Endodermal cell (in vitro differentiated cells): ENCODE data around the gene ZYX. TPM values are rescaled to one million over a fixed set of nuclear protein-coding genes. Genes with fewer than 3 reads are reported as not detected.
"Not testable (repeated sequence)": the region's sequence is repeated elsewhere in the genome, so short reads cannot be mapped to it uniquely, and the experiment has no call there.

Experiments used
- DNase-seq: peaks from one replicate; pipeline ENCODE4 v3.0.0-alpha.2; 2017
- H3K27ac ChIP-seq: 2 replicates; pipeline ENCODE4 v1.5.1; 2013; ENCODE audit warnings: mild to moderate bottlenecking, low read depth, low read length, moderate library complexity
- H3K27me3 ChIP-seq: 2 replicates; pipeline ENCODE4 v1.6.1; 2013; ENCODE audit warnings: mild to moderate bottlenecking, low read length, moderate library complexity; ENCODE audit not compliant: insufficient read depth, control insufficient read depth, poor library complexity, severe bottlenecking
- H3K36me3 ChIP-seq: 2 replicates; pipeline ENCODE4 v1.7.0; 2013; ENCODE audit warnings: mild to moderate bottlenecking, low read length, moderate library complexity; ENCODE audit not compliant: control insufficient read depth, insufficient read depth
- H3K4me1 ChIP-seq: one replicate; pipeline ENCODE4 v1.7.0; 2013; ENCODE audit warnings: low read length; ENCODE audit not compliant: control insufficient read depth, insufficient read depth
- H3K4me3 ChIP-seq: 2 replicates; pipeline ENCODE4 v1.5.1; 2013; ENCODE audit warnings: mild to moderate bottlenecking, low read length, moderate library complexity
- H3K9ac ChIP-seq: 2 replicates; pipeline ENCODE4 v1.6.1; 2013; ENCODE audit warnings: mild to moderate bottlenecking, low read length, moderate library complexity; ENCODE audit not compliant: poor library complexity, severe bottlenecking; ENCODE audit errors: extremely low read depth
- H3K9me3 ChIP-seq: 2 replicates; pipeline ENCODE4 v1.6.1; 2013; ENCODE audit warnings: mild to moderate bottlenecking, low read length, moderate library complexity; ENCODE audit not compliant: control insufficient read depth
- H3K27ac Mint-ChIP-seq: 2 replicates; pipeline ENCODE4 v1.8.0; 2020; ENCODE audit warnings: mixed read lengths
- H3K27me3 Mint-ChIP-seq: 2 replicates; pipeline ENCODE4 v1.8.0; 2021; ENCODE audit warnings: mild to moderate bottlenecking, mixed read lengths; ENCODE audit not compliant: insufficient read depth
- H3K36me3 Mint-ChIP-seq: 2 replicates; pipeline ENCODE4 v1.8.0; 2020; ENCODE audit warnings: low read depth, mixed read lengths
- H3K4me1 Mint-ChIP-seq: 2 replicates; pipeline ENCODE4 v1.8.0; 2020; ENCODE audit warnings: mixed read lengths
- H3K4me3 Mint-ChIP-seq: 2 replicates; pipeline ENCODE4 v1.8.0; 2020; ENCODE audit warnings: mild to moderate bottlenecking, moderate library complexity, mixed read lengths
- H3K9me3 Mint-ChIP-seq: 2 replicates; pipeline ENCODE4 v1.8.0; 2020; ENCODE audit warnings: mild to moderate bottlenecking, mixed read lengths
- CTCF ChIP-seq: fragments of 200-600 bp; sonication (generic); conservative IDR thresholded peaks from 2 replicates; pipeline ENCODE4 v1.5.0; 2021; ENCODE audit warnings: antibody characterized with exemption, mild to moderate bottlenecking
- WGBS, 2 experiments: methylation state at CpG; one replicate each; pipeline versions ENCODE4 v1.1.5 to v1.1.7; 2013; ENCODE audit warnings: missing lambda C conversion rate in 2 of 2, mixed read lengths in 1 of 2; ENCODE audit not compliant: insufficient coverage in 1 of 2, insufficient read length in 1 of 2; 5-methylcytosine and 5-hydroxymethylcytosine counted together
- total RNA-seq, 2 donors: library from RNA; stranded (reverse); fragmentation: NEBNext Ultra II Directional in 1 of 2; extraction: Animal tissue kit (Norgen Biotek cat#: 25700) in 1 of 2; gene quantifications; 2 replicates in 1 of 2; 3 replicates in 1 of 2; pipeline ENCODE4 v1.2.1, GENCODE V29; 2021

ZYX gene
- total RNA-seq, 2 donors from 2014 or later: 127 to 161 TPM

DNA sequence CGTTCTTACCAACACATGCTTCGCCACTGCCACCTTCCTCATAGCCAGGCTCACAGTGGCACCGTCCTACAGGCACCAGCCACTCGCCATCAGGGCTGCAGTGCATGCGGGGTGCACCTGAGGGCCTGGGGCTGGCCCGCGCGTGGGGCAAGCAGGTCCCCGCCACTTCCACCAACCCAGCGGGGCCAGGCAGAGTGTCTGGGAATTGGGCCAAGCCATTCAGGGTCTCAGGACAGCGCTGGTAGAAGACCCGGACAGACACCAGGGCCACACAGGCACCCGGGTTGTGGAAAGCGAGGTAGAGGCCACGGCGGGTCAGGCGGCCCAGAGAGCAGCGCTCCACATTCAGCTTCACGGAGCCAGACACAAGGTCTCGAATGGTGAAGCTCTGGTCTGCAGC, 18.5 kb downstream of the ZYX start:
- Histone ChIP-seq H3K4me1 (no peaks in the 10 kb centered on the region), H3K4me3 (no peak overlapping the region), H3K9ac (no peak overlapping the region), H3K27me3 (no peaks in the 10 kb centered on the region), H3K27ac (no peak overlapping the region), H3K36me3 (peaks cover 8% of the 10 kb centered on the region), H3K9me3 (no peaks in the 10 kb centered on the region)
- WGBS, 2 experiments: 93 to 100% methylated on average over 3 to 20 of the region's 20 CpGs
- no peaks in the 10 kb centered on the region for H3K27me3 Mint-ChIP-seq
- no peak for DNase-seq
- H3K9me3 Mint-ChIP-seq: no peaks in the 10 kb centered on the region
- no peaks in the 10 kb centered on the region for H3K4me1 Mint-ChIP-seq
- no peak overlapping the region for H3K27ac Mint-ChIP-seq
- peaks cover 73% of the 10 kb centered on the region for H3K36me3 Mint-ChIP-seq
- no peak overlapping the region for H3K4me3 Mint-ChIP-seq
- no peak for TF ChIP-seq CTCF

- no peaks in the 10 kb centered on the region for H3K9me3 ChIP-seq
- no peaks in the 10 kb centered on the region for H3K27me3 Mint-ChIP-seq
- no peak overlapping the region for H3K9ac ChIP-seq
- H3K27me3 ChIP-seq: no peaks in the 10 kb centered on the region
- no peak for TF ChIP-seq CTCF
- peaks cover 9% of the 10 kb centered on the region for H3K4me1 ChIP-seq
- no peak for DNase-seq
- H3K36me3 ChIP-seq: peaks cover 8% of the 10 kb centered on the region
- peaks cover 15% of the 10 kb centered on the region for H3K4me1 Mint-ChIP-seq
- peaks cover 70% of the 10 kb centered on the region for H3K36me3 Mint-ChIP-seq
- no peaks in the 10 kb centered on the region for H3K9me3 Mint-ChIP-seq
- 95 to 97% methylated on average over 9 to 12 of the region's 12 CpGs for WGBS, 2 experiments
- H3K4me3 ChIP-seq: no peak overlapping the region
- H3K4me3 Mint-ChIP-seq: no peak overlapping the region
- no peak overlapping the region for H3K27ac Mint-ChIP-seq
- no peak overlapping the region for H3K27ac ChIP-seq
These were observed 20.1 kb downstream of the ZYX start for GRCh38 chr7:143401265-143401664.

- not testable (repeated sequence) for H3K4me3 Mint-ChIP-seq, DNase-seq, H3K36me3 ChIP-seq, H3K27ac ChIP-seq, H3K27me3 ChIP-seq, H3K9me3 Mint-ChIP-seq, H3K4me3 ChIP-seq, H3K9ac ChIP-seq, H3K27me3 Mint-ChIP-seq, H3K27ac Mint-ChIP-seq, H3K9me3 ChIP-seq
- peaks cover 62% of the 10 kb centered on the region for H3K36me3 Mint-ChIP-seq
- H3K4me1 Mint-ChIP-seq: peaks cover 25% of the 10 kb centered on the region
- H3K4me1 ChIP-seq: peaks cover 15% of the 10 kb centered on the region
- 92 to 93% methylated on average over 4 of the region's 4 CpGs for WGBS, 2 experiments
These were observed 21.1 kb downstream of the ZYX start for GRCh38 chr7:143402233-143402632.
